Activated CD8-positive, alpha-beta T cell treated with anti-CD3 and anti-CD28 coated beads for 36 hours (primary cell): ENCODE data around the gene MYO10. TPM values are rescaled to one million over a fixed set of nuclear protein-coding genes. Genes with fewer than 3 reads are reported as not detected.
A peak's percentile ranks its signal among the peaks of the same experiment; 100 is the strongest.

Source experiments
- ATAC-seq: fragments of 200-7000 bp; cut with Tn5 transposase; one replicate; pipeline ENCODE4 v1.10.0; 2021; ENCODE audit warnings: mild to moderate bottlenecking, moderate library complexity
- CTCF ChIA-PET: fragments of 350-600 bp; sonication (Branson Sonifier 250); formaldehyde crosslinking; loops from one replicate; lab custom pipeline; 2021; ENCODE audit warnings: antibody characterized with exemption; lab: Charles Lee
- POLR2A ChIA-PET: fragments of 350-600 bp; sonication (Branson Sonifier 250); formaldehyde crosslinking; loops from one replicate; lab custom pipeline; 2021; ENCODE audit warnings: antibody characterized with exemption; lab: Charles Lee
- DNase-seq: peaks from one replicate; pipeline ENCODE4 v3.0.0-alpha.2; 2020
- H3K27ac Mint-ChIP-seq: one replicate; pipeline ENCODE4 v1.8.0; 2021; ENCODE audit warnings: mild to moderate bottlenecking, mixed read lengths
- H3K27me3 Mint-ChIP-seq: one replicate; pipeline ENCODE4 v1.8.0; 2021; ENCODE audit warnings: mixed read lengths
- H3K36me3 Mint-ChIP-seq: one replicate; pipeline ENCODE4 v1.8.0; 2021; ENCODE audit warnings: low read depth, mixed read lengths
- H3K4me1 Mint-ChIP-seq: one replicate; pipeline ENCODE4 v1.8.0; 2021; ENCODE audit warnings: low read depth, mixed read lengths
- H3K4me3 Mint-ChIP-seq: one replicate; pipeline ENCODE4 v1.8.0; 2021; ENCODE audit warnings: mild to moderate bottlenecking, moderate library complexity, mixed read lengths
- H3K9me3 Mint-ChIP-seq: one replicate; pipeline ENCODE4 v1.8.0; 2021; ENCODE audit warnings: mixed read lengths
- intact Hi-C: fragments of 100-400 bp; cut with micrococcal nuclease; formaldehyde crosslinking; loops from one replicate; pipeline ENCODE4 v1.10.0; 2022
- total RNA-seq, 2 experiments: library from RNA; stranded (reverse); gene quantifications; one replicate each; pipeline ENCODE4 v1.2.3, GENCODE V29; 2021
- TF ChIP-seq, protein P1 (sequence below): fragments of 200-600 bp; IDR thresholded peaks from one replicate; pipeline ENCODE4 v1.8.0; 2022; ENCODE audit warnings: antibody characterized with exemption, mild to moderate bottlenecking

Gene MYO10
- total RNA-seq, 2 experiments from 2014 or later: 0.09 TPM; not detected in 1

GRCh38 chr5:16691731-16692130 lies 244.4 kb downstream of the MYO10 start:
- Mint-ChIP-seq H3K27me3 (no peaks in the 10 kb centered on the region), H3K27ac (no peak overlapping the region), H3K4me1 (no peaks in the 10 kb centered on the region), H3K9me3 (no peaks in the 10 kb centered on the region), H3K4me3 (no peak overlapping the region), H3K36me3 (no peaks in the 10 kb centered on the region)
- TF ChIP-seq, protein P1, sequence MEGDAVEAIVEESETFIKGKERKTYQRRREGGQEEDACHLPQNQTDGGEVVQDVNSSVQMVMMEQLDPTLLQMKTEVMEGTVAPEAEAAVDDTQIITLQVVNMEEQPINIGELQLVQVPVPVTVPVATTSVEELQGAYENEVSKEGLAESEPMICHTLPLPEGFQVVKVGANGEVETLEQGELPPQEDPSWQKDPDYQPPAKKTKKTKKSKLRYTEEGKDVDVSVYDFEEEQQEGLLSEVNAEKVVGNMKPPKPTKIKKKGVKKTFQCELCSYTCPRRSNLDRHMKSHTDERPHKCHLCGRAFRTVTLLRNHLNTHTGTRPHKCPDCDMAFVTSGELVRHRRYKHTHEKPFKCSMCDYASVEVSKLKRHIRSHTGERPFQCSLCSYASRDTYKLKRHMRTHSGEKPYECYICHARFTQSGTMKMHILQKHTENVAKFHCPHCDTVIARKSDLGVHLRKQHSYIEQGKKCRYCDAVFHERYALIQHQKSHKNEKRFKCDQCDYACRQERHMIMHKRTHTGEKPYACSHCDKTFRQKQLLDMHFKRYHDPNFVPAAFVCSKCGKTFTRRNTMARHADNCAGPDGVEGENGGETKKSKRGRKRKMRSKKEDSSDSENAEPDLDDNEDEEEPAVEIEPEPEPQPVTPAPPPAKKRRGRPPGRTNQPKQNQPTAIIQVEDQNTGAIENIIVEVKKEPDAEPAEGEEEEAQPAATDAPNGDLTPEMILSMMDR: no peak
- ATAC-seq (no peak), DNase-seq (no peak)
- intact Hi-C loops: no loop called here
- POLR2A ChIA-PET: no interaction called here
- CTCF ChIA-PET: interaction anchor here (1.3 to 1.4 kb wide), 2 partner anchors 17 to 498 kb away, joined by 3 read pairs; no protein-coding TSS in a partner anchor

GRCh38 chr5:16690243-16690852 lies 245.7 kb downstream of the MYO10 start:
- H3K9me3 Mint-ChIP-seq: no peaks in the 10 kb centered on the region
- H3K27ac Mint-ChIP-seq: no peak overlapping the region
- no peaks in the 10 kb centered on the region for H3K27me3 Mint-ChIP-seq
- intact Hi-C loops: no loop called here
- ChIA-PET CTCF (interaction anchor here (0.6 to 1.7 kb wide), 7 partner anchors 9 to 66 kb away, joined by 3 to 5 read pairs (median 4); no protein-coding TSS in a partner anchor), POLR2A (no interaction called here)
- TF ChIP-seq, protein P1: peak; percentile 61
- ATAC-seq (peak; percentile 80), DNase-seq (peak; percentile 38)
- H3K4me1 Mint-ChIP-seq: no peaks in the 10 kb centered on the region
- H3K36me3 Mint-ChIP-seq: no peaks in the 10 kb centered on the region
- no peak overlapping the region for H3K4me3 Mint-ChIP-seq

DNA sequence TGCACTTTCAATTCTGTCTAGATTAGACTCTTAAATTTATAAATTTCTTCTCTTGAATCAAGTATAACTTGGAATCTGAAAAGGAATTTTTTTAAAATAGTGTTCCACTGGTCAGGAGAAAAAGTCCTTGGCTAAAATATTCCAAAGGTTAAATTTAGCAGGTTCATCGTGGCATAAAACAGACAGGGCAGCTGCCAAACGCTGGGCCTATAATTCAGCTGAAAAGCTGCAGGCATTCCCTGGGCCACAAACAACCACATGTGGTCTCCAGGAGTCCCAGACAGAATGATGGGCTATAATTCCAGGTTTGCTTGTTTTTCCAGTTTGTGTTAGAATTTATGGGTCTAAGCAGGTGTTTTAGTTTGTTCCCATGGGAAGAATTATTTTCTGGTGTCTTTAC lies 248.2 kb downstream of the MYO10 start:
- ChIA-PET POLR2A (no interaction called here), CTCF (no interaction called here)
- Mint-ChIP-seq H3K9me3 (no peaks in the 10 kb centered on the region), H3K4me3 (no peak overlapping the region), H3K27me3 (no peaks in the 10 kb centered on the region), H3K4me1 (no peaks in the 10 kb centered on the region), H3K27ac (no peak overlapping the region), H3K36me3 (no peaks in the 10 kb centered on the region)
- TF ChIP-seq, protein P1: no peak
- intact Hi-C loops: no loop called here
- DNase-seq: no peak
- no peak for ATAC-seq

GRCh38 chr5:16685069-16685468 lies 251.0 kb downstream of the MYO10 start:
- ChIA-PET CTCF (no interaction called here), POLR2A (no interaction called here)
- ATAC-seq (no peak), DNase-seq (no peak)
- TF ChIP-seq, protein P1: no peak
- H3K27ac Mint-ChIP-seq: no peak overlapping the region
- H3K4me1 Mint-ChIP-seq: no peaks in the 10 kb centered on the region
- H3K36me3 Mint-ChIP-seq: no peaks in the 10 kb centered on the region
- H3K27me3 Mint-ChIP-seq: peaks cover 3% of the 10 kb centered on the region
- no peak overlapping the region for H3K4me3 Mint-ChIP-seq
- no peaks in the 10 kb centered on the region for H3K9me3 Mint-ChIP-seq
- intact Hi-C loops: no loop called here

DNA sequence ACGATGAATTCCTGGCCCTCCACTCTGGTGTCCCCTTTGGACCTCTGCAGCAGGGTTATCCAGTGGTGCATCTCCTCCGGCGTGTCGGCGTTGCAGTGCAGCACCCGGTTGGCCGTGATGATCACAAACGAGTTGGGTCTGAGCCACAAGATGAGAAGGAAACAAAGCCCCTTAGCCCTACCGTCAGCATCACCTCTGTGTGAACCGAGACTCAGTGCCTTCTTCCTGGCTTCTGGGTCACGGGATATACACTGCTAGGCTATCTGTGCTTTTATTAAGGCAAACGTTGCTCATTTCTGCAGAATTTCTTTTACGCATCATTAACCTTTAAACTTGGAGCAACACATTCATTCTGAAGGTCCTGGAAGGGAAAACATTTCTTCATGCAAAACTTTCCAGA lies 254.2 kb downstream of the MYO10 start:
- ATAC-seq (no peak), DNase-seq (no peak)
- POLR2A ChIA-PET: no interaction called here
- Mint-ChIP-seq H3K36me3 (no peaks in the 10 kb centered on the region), H3K4me1 (no peaks in the 10 kb centered on the region), H3K27me3 (peaks cover 3% of the 10 kb centered on the region), H3K9me3 (no peaks in the 10 kb centered on the region), H3K27ac (no peak overlapping the region), H3K4me3 (no peak overlapping the region)
- CTCF ChIA-PET: interaction anchor here (1.1 to 1.7 kb wide), 2 partner anchors 8 to 96 kb away, joined by 3 to 5 read pairs; no protein-coding TSS in a partner anchor
- TF ChIP-seq, protein P1: no peak
- intact Hi-C loops: no loop called here
